Measurements from ENCODE around the gene RPS27A. TPM values are rescaled to one million over a fixed set of nuclear protein-coding genes. Genes with fewer than 3 reads are reported as not detected.

The RPS27A gene
- total and polyA plus RNA-seq, 9 of the 15 experiments (the other 6 are each of a cell fraction or from before 2014, with no cell fraction given), result 1,383 to 3,282 (median 2,242) TPM

DNA sequence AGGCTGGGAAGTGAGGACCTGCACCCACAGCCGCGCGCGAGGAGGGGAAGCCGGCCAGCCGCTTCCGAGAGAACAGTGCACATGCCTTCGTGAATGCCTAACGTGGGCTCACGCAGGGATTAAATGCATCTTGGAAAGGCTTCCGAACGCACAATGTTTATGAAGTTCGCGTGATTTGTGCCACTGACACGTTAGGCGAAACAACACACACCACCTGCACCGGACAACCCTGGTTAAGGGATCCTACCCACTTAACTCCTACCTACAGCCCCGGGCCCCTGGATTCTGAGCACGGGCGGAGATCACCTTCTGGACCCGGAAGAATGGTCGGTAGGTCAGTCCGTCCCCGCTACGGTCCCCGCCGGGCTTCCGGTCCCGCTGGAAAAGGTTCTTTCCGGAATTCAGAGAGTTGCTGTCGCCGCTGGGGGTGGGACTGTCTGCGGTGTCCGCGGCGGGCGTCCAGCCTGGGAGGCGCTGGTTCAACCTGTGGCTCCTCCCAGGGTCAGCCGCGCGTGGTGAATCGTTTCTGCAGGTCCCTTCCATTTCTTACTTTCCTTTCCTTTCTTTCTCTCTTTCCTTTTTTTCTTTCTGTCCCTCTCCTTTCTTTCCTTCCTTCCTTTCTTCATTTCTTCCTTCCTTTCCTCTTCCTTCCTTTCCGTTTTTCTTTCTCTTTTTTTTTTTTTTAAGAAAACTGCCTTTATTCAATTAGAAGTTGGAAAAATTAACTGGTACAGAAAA is 36.6 kb downstream of the RPS27A start, which contains the start of gene MTIF2 (continued):
- TF ChIP-seq, protein P1, sequence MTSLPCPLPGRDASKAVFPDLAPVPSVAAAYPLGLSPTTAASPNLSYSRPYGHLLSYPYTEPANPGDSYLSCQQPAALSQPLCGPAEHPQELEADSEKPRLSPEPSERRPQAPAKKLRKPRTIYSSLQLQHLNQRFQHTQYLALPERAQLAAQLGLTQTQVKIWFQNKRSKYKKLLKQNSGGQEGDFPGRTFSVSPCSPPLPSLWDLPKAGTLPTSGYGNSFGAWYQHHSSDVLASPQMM (CRISPR knock-in tag; IDR thresholded peaks at IDR 0.05), result no peak
- TF ChIP-seq, protein P2, sequence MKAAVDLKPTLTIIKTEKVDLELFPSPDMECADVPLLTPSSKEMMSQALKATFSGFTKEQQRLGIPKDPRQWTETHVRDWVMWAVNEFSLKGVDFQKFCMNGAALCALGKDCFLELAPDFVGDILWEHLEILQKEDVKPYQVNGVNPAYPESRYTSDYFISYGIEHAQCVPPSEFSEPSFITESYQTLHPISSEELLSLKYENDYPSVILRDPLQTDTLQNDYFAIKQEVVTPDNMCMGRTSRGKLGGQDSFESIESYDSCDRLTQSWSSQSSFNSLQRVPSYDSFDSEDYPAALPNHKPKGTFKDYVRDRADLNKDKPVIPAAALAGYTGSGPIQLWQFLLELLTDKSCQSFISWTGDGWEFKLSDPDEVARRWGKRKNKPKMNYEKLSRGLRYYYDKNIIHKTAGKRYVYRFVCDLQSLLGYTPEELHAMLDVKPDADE (conservative IDR thresholded peaks at IDR 0.05; ENCODE audit: control insufficient read depth, low read depth, low read length), result peak; percentile 75; the same call in 1 of the 2 replicates
- TF ChIP-seq, protein P3, sequence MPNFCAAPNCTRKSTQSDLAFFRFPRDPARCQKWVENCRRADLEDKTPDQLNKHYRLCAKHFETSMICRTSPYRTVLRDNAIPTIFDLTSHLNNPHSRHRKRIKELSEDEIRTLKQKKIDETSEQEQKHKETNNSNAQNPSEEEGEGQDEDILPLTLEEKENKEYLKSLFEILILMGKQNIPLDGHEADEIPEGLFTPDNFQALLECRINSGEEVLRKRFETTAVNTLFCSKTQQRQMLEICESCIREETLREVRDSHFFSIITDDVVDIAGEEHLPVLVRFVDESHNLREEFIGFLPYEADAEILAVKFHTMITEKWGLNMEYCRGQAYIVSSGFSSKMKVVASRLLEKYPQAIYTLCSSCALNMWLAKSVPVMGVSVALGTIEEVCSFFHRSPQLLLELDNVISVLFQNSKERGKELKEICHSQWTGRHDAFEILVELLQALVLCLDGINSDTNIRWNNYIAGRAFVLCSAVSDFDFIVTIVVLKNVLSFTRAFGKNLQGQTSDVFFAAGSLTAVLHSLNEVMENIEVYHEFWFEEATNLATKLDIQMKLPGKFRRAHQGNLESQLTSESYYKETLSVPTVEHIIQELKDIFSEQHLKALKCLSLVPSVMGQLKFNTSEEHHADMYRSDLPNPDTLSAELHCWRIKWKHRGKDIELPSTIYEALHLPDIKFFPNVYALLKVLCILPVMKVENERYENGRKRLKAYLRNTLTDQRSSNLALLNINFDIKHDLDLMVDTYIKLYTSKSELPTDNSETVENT (CRISPR knock-in tag; IDR thresholded peaks at IDR 0.05), result peak; percentile 68
- no peak for TF ChIP-seq TSC22D4 (tag; IDR thresholded peaks at IDR 0.05)
- no peak for TF ChIP-seq ZNF79 (CRISPR knock-in tag; IDR thresholded peaks at IDR 0.05; ENCODE audit: low read depth)
- TF ChIP-seq, protein P4, sequence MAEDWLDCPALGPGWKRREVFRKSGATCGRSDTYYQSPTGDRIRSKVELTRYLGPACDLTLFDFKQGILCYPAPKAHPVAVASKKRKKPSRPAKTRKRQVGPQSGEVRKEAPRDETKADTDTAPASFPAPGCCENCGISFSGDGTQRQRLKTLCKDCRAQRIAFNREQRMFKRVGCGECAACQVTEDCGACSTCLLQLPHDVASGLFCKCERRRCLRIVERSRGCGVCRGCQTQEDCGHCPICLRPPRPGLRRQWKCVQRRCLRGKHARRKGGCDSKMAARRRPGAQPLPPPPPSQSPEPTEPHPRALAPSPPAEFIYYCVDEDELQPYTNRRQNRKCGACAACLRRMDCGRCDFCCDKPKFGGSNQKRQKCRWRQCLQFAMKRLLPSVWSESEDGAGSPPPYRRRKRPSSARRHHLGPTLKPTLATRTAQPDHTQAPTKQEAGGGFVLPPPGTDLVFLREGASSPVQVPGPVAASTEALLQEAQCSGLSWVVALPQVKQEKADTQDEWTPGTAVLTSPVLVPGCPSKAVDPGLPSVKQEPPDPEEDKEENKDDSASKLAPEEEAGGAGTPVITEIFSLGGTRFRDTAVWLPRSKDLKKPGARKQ (CRISPR knock-in tag; IDR thresholded peaks at IDR 0.05), result no peak
- TF ChIP-seq ATF7 (IDR thresholded peaks at IDR 0.05), result peak; percentile 85
- TF ChIP-seq, protein P5, sequence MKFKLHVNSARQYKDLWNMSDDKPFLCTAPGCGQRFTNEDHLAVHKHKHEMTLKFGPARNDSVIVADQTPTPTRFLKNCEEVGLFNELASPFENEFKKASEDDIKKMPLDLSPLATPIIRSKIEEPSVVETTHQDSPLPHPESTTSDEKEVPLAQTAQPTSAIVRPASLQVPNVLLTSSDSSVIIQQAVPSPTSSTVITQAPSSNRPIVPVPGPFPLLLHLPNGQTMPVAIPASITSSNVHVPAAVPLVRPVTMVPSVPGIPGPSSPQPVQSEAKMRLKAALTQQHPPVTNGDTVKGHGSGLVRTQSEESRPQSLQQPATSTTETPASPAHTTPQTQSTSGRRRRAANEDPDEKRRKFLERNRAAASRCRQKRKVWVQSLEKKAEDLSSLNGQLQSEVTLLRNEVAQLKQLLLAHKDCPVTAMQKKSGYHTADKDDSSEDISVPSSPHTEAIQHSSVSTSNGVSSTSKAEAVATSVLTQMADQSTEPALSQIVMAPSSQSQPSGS (CRISPR knock-in tag; IDR thresholded peaks at IDR 0.05), result no peak
- TF ChIP-seq ZNF175 (CRISPR knock-in tag; IDR thresholded peaks at IDR 0.05; ENCODE audit: low read depth), result no peak; the same call in 1 of the 2 replicates
- TF ChIP-seq, protein P6, sequence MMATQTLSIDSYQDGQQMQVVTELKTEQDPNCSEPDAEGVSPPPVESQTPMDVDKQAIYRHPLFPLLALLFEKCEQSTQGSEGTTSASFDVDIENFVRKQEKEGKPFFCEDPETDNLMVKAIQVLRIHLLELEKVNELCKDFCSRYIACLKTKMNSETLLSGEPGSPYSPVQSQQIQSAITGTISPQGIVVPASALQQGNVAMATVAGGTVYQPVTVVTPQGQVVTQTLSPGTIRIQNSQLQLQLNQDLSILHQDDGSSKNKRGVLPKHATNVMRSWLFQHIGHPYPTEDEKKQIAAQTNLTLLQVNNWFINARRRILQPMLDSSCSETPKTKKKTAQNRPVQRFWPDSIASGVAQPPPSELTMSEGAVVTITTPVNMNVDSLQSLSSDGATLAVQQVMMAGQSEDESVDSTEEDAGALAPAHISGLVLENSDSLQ (IDR thresholded peaks at IDR 0.05), result peak; percentile 89
- no peak for TF ChIP-seq HNRNPK (IDR thresholded peaks at IDR 0.05; ENCODE audit: low read depth, low read length, poor library complexity, severe bottlenecking)
- no peak for TF ChIP-seq ZNF76 (CRISPR knock-in tag; IDR thresholded peaks at IDR 0.05; ENCODE audit: borderline replicate concordance)
- TF ChIP-seq, protein P7, sequence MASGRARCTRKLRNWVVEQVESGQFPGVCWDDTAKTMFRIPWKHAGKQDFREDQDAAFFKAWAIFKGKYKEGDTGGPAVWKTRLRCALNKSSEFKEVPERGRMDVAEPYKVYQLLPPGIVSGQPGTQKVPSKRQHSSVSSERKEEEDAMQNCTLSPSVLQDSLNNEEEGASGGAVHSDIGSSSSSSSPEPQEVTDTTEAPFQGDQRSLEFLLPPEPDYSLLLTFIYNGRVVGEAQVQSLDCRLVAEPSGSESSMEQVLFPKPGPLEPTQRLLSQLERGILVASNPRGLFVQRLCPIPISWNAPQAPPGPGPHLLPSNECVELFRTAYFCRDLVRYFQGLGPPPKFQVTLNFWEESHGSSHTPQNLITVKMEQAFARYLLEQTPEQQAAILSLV (tag; IDR thresholded peaks at IDR 0.05), result no peak
- TF ChIP-seq MTA2 (IDR thresholded peaks at IDR 0.05; ENCODE audit: low read depth), result peak; percentile 58; the same call in 1 of the 2 replicates
- TF ChIP-seq SMAD3 (CRISPR knock-in tag; conservative IDR thresholded peaks at IDR 0.05), result peak; percentile 18; the same call in 1 of the 2 replicates
- TF ChIP-seq CC2D1A (IDR thresholded peaks at IDR 0.05), result peak; percentile 77
- peak; percentile 86 for TF ChIP-seq ZFX (CRISPR knock-in tag; IDR thresholded peaks at IDR 0.05)
- TF ChIP-seq CXXC5 (CRISPR knock-in tag; IDR thresholded peaks at IDR 0.05), result peak; percentile 96
